Calu3 (cell line): ENCODE results near the gene TMEM170A. TPM values are rescaled to one million over a fixed set of nuclear protein-coding genes. Genes with fewer than 3 reads are reported as not detected.

Experiments
- Bru-seq: library from RNA; stranded (reverse); fragments of 400-500 nt; gene quantifications from one replicate; lab custom pipeline; 2021; lab: Mats Ljungman, UMichigan
- BruChase-seq, 2 experiments: library from RNA; stranded (reverse); fragments of 400-500 nt; gene quantifications; one replicate each; lab custom pipeline; 2021; lab: Mats Ljungman, UMichigan
- BruUV-seq: library from RNA; stranded (reverse); fragments of 400-500 nt; replicated peaks from 2 replicates; lab custom pipeline; 2021; lab: Mats Ljungman, UMichigan
- CTCF ChIA-PET: fragments of 300-600 bp; sonication (Branson Sonifier 250); formaldehyde crosslinking; loops from one replicate; lab custom pipeline; 2022; ENCODE audit warnings: antibody characterized with exemption; lab: Charles Lee
- DNase-seq: peaks from one replicate; pipeline ENCODE4 v3.0.0; 2022
- H3K27ac Mint-ChIP-seq: one replicate; pipeline ENCODE4 v1.8.0; 2022; ENCODE audit warnings: mixed read lengths; ENCODE audit not compliant: unreplicated experiment
- H3K27me3 Mint-ChIP-seq: one replicate; pipeline ENCODE4 v1.8.0; 2022; ENCODE audit warnings: mixed read lengths; ENCODE audit not compliant: unreplicated experiment
- H3K36me3 Mint-ChIP-seq: one replicate; pipeline ENCODE4 v1.8.0; 2022; ENCODE audit warnings: mild to moderate bottlenecking, moderate library complexity, mixed read lengths; ENCODE audit not compliant: insufficient read depth, unreplicated experiment
- H3K4me1 Mint-ChIP-seq: one replicate; pipeline ENCODE4 v1.8.0; 2022; ENCODE audit warnings: mild to moderate bottlenecking, low read depth, mixed read lengths; ENCODE audit not compliant: unreplicated experiment
- H3K4me3 Mint-ChIP-seq: one replicate; pipeline ENCODE4 v1.8.0; 2022; ENCODE audit warnings: mild to moderate bottlenecking, low read depth, moderate library complexity, mixed read lengths; ENCODE audit not compliant: unreplicated experiment
- H3K9me3 Mint-ChIP-seq: one replicate; pipeline ENCODE4 v1.8.0; 2022; ENCODE audit warnings: low read depth, mixed read lengths; ENCODE audit not compliant: unreplicated experiment
- CTCF ChIP-seq: fragments of 200-600 bp; IDR thresholded peaks from one replicate; pipeline ENCODE4 v1.8.0; 2022; ENCODE audit warnings: antibody characterized with exemption; ENCODE audit not compliant: unreplicated experiment
- intact Hi-C: fragments of 100-400 bp; cut with micrococcal nuclease; formaldehyde crosslinking; loops from one replicate; pipeline ENCODE4 v1.10.0; 2022; ENCODE audit not compliant: unreplicated experiment
- long read RNA-seq: library from polyadenylated mRNA; stranded (forward); transcript quantifications from one replicate; pipeline ENCODE4 v2.0.0, GENCODE V29; 2022
- total RNA-seq: library from RNA; stranded (reverse); gene quantifications from 2 replicates; pipeline ENCODE4 v1.2.3, GENCODE V29; 2022

The TMEM170A gene, protein sequence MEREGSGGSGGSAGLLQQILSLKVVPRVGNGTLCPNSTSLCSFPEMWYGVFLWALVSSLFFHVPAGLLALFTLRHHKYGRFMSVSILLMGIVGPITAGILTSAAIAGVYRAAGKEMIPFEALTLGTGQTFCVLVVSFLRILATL
- total RNA-seq, result 48.4 and 52.5 TPM in 2 replicates
- Bru-seq, nascent RNA, result percentile 92 among the genes with signal in this experiment
- BruChase-seq, experiment 1, labeled RNA remaining after a 6-hour chase, result percentile 97 among the genes with signal in this experiment
- BruChase-seq, experiment 2, labeled RNA remaining after a 2-hour chase, result percentile 99 among the genes with signal in this experiment
- long read RNA-seq, full-length matches to known transcripts, result 16 of 31 reads
- long read RNA-seq, partial matches to known transcripts, result 10 of 31 reads
- long read RNA-seq, other reads (novel, unspliced or antisense), result 5 of 31 reads

DNA sequence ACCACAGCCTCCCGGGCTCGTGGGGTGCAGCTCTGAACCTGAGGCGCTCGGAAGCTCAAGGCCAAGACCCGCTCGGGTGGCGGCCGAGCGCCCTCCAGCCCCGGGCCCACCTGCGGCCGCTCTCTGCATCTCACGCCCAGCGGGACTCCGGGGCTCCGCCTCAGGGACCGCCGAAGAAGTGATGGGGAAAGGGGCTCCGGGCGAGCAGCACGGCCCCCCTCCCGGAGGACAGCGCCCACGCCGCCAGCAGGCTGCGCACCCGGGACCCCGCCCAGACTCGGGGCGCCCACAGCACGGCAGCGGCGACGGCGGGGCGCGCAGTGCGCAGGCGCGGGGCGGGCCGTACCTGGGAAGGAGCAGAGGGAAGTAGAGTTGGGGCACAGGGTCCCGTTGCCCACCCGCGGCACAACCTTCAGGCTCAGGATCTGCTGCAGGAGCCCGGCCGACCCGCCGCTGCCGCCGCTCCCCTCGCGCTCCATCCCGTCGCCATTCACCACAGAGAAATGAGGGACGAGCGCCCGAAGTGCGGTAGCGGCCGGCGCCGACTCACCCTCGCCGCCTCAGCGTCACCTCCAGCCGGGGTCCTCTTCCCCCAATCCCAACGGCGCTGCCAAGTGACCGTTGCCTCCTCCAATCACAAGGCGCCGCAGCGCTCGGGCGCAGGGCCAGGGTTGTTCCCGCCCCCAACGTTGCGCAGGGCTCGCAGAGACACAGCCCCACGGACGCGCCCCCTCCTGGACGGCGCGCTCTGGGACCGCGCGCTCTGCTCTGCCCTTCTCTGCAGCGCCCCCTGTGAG is at the start of gene TMEM170A:
TMEM170A (minus strand) TSS at position 568 of the 797 bp plus-strand sequence; CDS start at position 479, 89 bp downstream.
- peaks cover 45% of the 10 kb centered on the region for H3K4me1 Mint-ChIP-seq
- peak; percentile 100 for DNase-seq
- intact Hi-C loops, result loop anchor here (5.0 kb wide), 2 partner anchors 158 to 267 kb away; partner anchors contain the start of gene ADAT1
- CTCF ChIA-PET, result interaction anchor here (0.7 to 2.4 kb wide), 7 partner anchors 11 to 265 kb away, joined by 3 to 13 read pairs (median 4); partner anchors contain the start of gene CFDP1
- no TSS peak for BruUV-seq
- no peaks in the 10 kb centered on the region for H3K27me3 Mint-ChIP-seq
- H3K4me3 Mint-ChIP-seq, result peak within 1 kb of the TSS; percentile 93
- H3K36me3 Mint-ChIP-seq, result peaks cover 36% of the 10 kb centered on the region
- H3K9me3 Mint-ChIP-seq, result no peaks in the 10 kb centered on the region
- H3K27ac Mint-ChIP-seq, result peak within 1 kb of the TSS; percentile 83
- TF ChIP-seq CTCF, result peak; percentile 100

- intact Hi-C loops, result no loop called here
- Mint-ChIP-seq H3K27ac (peak overlapping the region; percentile 91), H3K9me3 (no peaks in the 10 kb centered on the region), H3K36me3 (peaks cover 16% of the 10 kb centered on the region), H3K4me3 (peak overlapping the region; percentile 6), H3K27me3 (no peaks in the 10 kb centered on the region), H3K4me1 (peaks cover 17% of the 10 kb centered on the region)
- BruUV-seq, result no TSS peak
- peak; percentile 62 for DNase-seq
- CTCF ChIA-PET, result interaction anchor here (0.8 to 1.3 kb wide), 2 partner anchors 11 kb away, joined by 3 to 9 read pairs; partner anchors contain the start of gene CHST6
- no peak for TF ChIP-seq CTCF
Observed at GRCh38 chr16:75506574-75506973, 42.1 kb upstream of the TMEM170A start.

- intact Hi-C loops, result no loop called here
- H3K4me1 Mint-ChIP-seq, result peaks cover 17% of the 10 kb centered on the region
- H3K27me3 Mint-ChIP-seq, result no peaks in the 10 kb centered on the region
- peak overlapping the region; percentile 6 for H3K4me3 Mint-ChIP-seq
- no peak for DNase-seq
- peaks cover 16% of the 10 kb centered on the region for H3K36me3 Mint-ChIP-seq
- CTCF ChIA-PET, result interaction anchor here (0.7 to 1.3 kb wide), 3 partner anchors 11 to 74 kb away, joined by 3 to 9 read pairs (median 3); partner anchors contain the start of gene CHST6
- H3K9me3 Mint-ChIP-seq, result no peaks in the 10 kb centered on the region
- H3K27ac Mint-ChIP-seq, result peak overlapping the region; percentile 91
- BruUV-seq, result no TSS peak
- no peak for TF ChIP-seq CTCF
Observed at GRCh38 chr16:75506107-75506506, 41.6 kb upstream of the TMEM170A start.

DNA sequence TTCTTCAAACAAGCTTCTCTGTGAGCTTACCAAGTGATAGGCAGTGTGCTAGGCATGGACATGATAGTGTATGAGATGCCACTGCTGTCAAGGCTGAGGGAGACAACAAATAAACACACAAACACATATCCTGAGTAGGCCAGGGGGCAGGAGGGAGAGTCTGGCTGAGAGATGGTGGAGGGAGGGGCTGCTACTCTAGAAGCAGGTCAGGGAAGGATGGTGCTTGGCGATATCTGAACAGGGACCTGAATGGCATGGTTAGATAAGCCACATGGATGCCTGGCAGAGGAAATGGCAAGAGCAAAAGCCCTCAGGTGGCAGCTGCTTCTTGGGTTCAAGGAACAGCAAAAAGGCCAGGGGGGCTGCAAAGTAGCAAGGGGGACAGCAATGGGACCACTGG is 39.3 kb upstream of the TMEM170A start:
- intact Hi-C loops, result no loop called here
- Mint-ChIP-seq H3K27ac (peak overlapping the region; percentile 23), H3K4me3 (no peak overlapping the region), H3K36me3 (peaks cover 16% of the 10 kb centered on the region), H3K9me3 (no peaks in the 10 kb centered on the region), H3K4me1 (peaks cover 17% of the 10 kb centered on the region), H3K27me3 (no peaks in the 10 kb centered on the region)
- no peak for DNase-seq
- no TSS peak for BruUV-seq
- CTCF ChIA-PET, result no interaction called here
- TF ChIP-seq CTCF, result no peak
